Endothelial cell (in vitro differentiated cells): ENCODE measurements around the gene IFI44L. TPM values are rescaled to one million over a fixed set of nuclear protein-coding genes. Genes with fewer than 3 reads are reported as not detected.

ENCODE experiments used
- total RNA-seq: library from RNA; stranded (reverse); fragmentation: NEBNext Ultra II Directional; extraction: Animal tissue kit (Norgen Biotek cat#: 25700); gene quantifications from one replicate; pipeline ENCODE4 v1.2.1, GENCODE V29; 2021; ENCODE audit not compliant: unreplicated experiment

IFI44L gene
- total RNA-seq, 1 donor from 2014 or later = 0.59 TPM

Other genes starting within 250 kb of the IFI44L start
- gene PTGFR, start 129.5 kb upstream of the IFI44L start, total RNA-seq = 0.41 TPM
- gene IFI44, start 29.4 kb downstream of the IFI44L start, total RNA-seq = 0.69 TPM